ENCODE measurements around the gene THAP7. TPM values are rescaled to one million over a fixed set of nuclear protein-coding genes. Genes with fewer than 3 reads are reported as not detected.

Gene THAP7
- total RNA-seq, 1 donor from 2014 or later: 12.2 TPM

DNA sequence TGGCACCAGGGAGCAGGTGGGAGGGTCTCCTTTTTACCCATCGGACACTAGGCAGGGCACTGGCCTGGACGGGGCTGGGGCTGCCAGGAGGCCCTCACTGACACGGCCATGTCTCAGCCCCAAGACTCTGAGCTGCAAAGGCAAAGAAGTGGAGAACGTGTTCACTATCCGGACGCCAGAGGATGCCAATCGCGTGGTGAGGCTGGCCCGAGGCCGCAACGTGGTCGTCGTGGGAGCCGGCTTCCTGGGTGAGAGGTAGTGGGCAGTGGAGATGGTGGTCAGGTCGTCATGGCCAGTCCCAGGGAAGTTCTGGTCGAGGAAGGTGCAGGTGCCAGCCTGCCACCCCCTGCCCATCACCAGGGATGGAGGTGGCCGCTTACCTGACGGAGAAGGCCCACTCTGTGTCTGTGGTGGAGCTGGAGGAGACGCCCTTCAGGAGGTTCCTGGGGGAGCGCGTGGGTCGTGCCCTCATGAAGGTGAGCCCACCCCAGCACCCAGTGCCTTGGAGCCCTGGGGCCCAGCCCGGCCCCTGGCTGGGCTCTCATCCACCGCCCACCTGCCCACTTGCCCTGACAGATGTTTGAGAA lies 25.5 kb downstream of the THAP7 start:
- TF ChIP-seq, protein P1, sequence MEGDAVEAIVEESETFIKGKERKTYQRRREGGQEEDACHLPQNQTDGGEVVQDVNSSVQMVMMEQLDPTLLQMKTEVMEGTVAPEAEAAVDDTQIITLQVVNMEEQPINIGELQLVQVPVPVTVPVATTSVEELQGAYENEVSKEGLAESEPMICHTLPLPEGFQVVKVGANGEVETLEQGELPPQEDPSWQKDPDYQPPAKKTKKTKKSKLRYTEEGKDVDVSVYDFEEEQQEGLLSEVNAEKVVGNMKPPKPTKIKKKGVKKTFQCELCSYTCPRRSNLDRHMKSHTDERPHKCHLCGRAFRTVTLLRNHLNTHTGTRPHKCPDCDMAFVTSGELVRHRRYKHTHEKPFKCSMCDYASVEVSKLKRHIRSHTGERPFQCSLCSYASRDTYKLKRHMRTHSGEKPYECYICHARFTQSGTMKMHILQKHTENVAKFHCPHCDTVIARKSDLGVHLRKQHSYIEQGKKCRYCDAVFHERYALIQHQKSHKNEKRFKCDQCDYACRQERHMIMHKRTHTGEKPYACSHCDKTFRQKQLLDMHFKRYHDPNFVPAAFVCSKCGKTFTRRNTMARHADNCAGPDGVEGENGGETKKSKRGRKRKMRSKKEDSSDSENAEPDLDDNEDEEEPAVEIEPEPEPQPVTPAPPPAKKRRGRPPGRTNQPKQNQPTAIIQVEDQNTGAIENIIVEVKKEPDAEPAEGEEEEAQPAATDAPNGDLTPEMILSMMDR (IDR thresholded peaks at IDR 0.05; ENCODE audit: insufficient read depth, low read depth, low read length): no peak
- no peak for TF ChIP-seq EZH2 (IDR thresholded peaks at IDR 0.05; ENCODE audit: insufficient read depth, low read length)
- Mint-ChIP-seq H3K27ac (ENCODE audit: unreplicated experiment) (no peak overlapping the region), H3K36me3 (ENCODE audit: low read depth, unreplicated experiment) (peaks cover 2% of the 10 kb centered on the region), H3K27me3 (ENCODE audit: low read depth, unreplicated experiment) (peaks cover 29% of the 10 kb centered on the region), H3K4me3 (ENCODE audit: unreplicated experiment) (no peak overlapping the region), H3K4me1 (ENCODE audit: low read depth, unreplicated experiment) (peaks cover 2% of the 10 kb centered on the region), H3K9me3 (ENCODE audit: unreplicated experiment) (peaks cover 11% of the 10 kb centered on the region)
- no peak overlapping the region for H3K27ac ChIP-seq (ENCODE audit: low read depth, low read length)
- no peak overlapping the region for H3K4me3 ChIP-seq (ENCODE audit: insufficient read depth, low read depth, low read length)
- no peaks in the 10 kb centered on the region for H3K79me2 ChIP-seq (ENCODE audit: insufficient read depth, low read length)
- no peak for FAIRE-seq
- no peak for DNase-seq (ENCODE audit: low read depth)
- no peaks in the 10 kb centered on the region for H3K36me3 ChIP-seq (ENCODE audit: insufficient read depth, low read length)
- H4K20me1 ChIP-seq (ENCODE audit: insufficient read depth, low read length): no peaks in the 10 kb centered on the region
- H3K9ac ChIP-seq (ENCODE audit: low read length): no peak overlapping the region
- H2AFZ ChIP-seq (ENCODE audit: low read depth, low read length): no peak overlapping the region
- peaks cover under 1% of the 10 kb centered on the region for H3K4me1 ChIP-seq (ENCODE audit: insufficient read depth, low read length)
- peaks cover 5% of the 10 kb centered on the region for H3K9me3 ChIP-seq (ENCODE audit: insufficient read depth, low read depth, low read length)
- no peak overlapping the region for H3K4me2 ChIP-seq (ENCODE audit: low read length)
- no peaks in the 10 kb centered on the region for H3K27me3 ChIP-seq (ENCODE audit: insufficient read depth, low read length)

DNA sequence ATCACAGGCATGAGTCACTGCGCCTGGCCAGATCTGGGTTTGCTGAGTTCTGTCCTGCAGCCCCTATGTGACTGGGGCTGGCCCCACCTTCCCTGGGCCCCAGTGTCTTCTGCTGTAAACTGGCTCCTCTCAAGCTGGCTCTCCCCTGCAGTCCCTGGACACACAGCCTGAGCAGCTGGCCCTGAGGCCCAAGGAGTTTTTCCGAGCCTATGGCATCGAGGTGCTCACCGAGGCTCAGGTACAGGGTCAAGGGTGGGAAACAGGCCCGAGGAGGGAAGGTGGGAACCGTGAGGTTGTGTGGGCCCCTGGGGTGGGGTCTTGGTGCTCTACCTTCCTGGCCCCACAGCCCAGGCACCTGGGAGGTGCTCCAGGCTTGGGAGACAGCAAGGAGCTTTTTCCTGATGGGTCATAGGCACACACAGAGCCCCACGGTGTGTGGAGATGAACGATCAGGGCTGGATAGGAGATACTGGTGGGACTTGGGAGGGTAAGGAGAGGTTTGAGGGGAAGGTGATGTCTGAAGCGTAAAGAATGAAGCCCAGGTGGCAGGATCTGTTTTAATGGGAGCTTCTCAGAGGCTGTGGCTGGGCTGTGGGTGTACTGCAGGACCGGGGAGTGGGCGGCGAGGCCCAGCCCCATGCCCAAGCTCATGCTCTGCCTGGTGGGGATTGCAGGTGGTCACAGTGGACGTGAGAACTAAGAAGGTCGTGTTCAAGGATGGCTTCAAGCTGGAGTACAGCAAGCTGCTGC lies 26.2 kb downstream of the THAP7 start:
- peaks cover 29% of the 10 kb centered on the region for H3K27me3 Mint-ChIP-seq (ENCODE audit: low read depth, unreplicated experiment)
- no peaks in the 10 kb centered on the region for H3K27me3 ChIP-seq (ENCODE audit: insufficient read depth, low read length)
- H3K79me2 ChIP-seq (ENCODE audit: insufficient read depth, low read length): no peaks in the 10 kb centered on the region
- H3K4me3 Mint-ChIP-seq (ENCODE audit: unreplicated experiment): peak overlapping the region; percentile 27
- peaks cover 2% of the 10 kb centered on the region for H3K36me3 Mint-ChIP-seq (ENCODE audit: low read depth, unreplicated experiment)
- no peak overlapping the region for H3K27ac Mint-ChIP-seq (ENCODE audit: unreplicated experiment)
- TF ChIP-seq EZH2 (IDR thresholded peaks at IDR 0.05; ENCODE audit: insufficient read depth, low read length): no peak
- TF ChIP-seq, protein P1 (IDR thresholded peaks at IDR 0.05; ENCODE audit: insufficient read depth, low read depth, low read length): no peak
- H2AFZ ChIP-seq (ENCODE audit: low read depth, low read length): no peak overlapping the region
- FAIRE-seq: no peak
- no peaks in the 10 kb centered on the region for H3K4me1 Mint-ChIP-seq (ENCODE audit: low read depth, unreplicated experiment)
- no peak overlapping the region for H3K4me3 ChIP-seq (ENCODE audit: insufficient read depth, low read depth, low read length)
- no peak for DNase-seq (ENCODE audit: low read depth)
- no peak overlapping the region for H3K27ac ChIP-seq (ENCODE audit: low read depth, low read length)
- H4K20me1 ChIP-seq (ENCODE audit: insufficient read depth, low read length): no peaks in the 10 kb centered on the region
- H3K4me2 ChIP-seq (ENCODE audit: low read length): no peak overlapping the region
- peaks cover 5% of the 10 kb centered on the region for H3K9me3 ChIP-seq (ENCODE audit: insufficient read depth, low read depth, low read length)
- H3K9me3 Mint-ChIP-seq (ENCODE audit: unreplicated experiment): peaks cover 11% of the 10 kb centered on the region
- H3K9ac ChIP-seq (ENCODE audit: low read length): no peak overlapping the region
- H3K36me3 ChIP-seq (ENCODE audit: insufficient read depth, low read length): no peaks in the 10 kb centered on the region
- no peaks in the 10 kb centered on the region for H3K4me1 ChIP-seq (ENCODE audit: insufficient read depth, low read length)
